CD4-positive, CD25-positive, alpha-beta regulatory T cell (primary cell): ENCODE data around the gene SAMD4A. TPM values are rescaled to one million over a fixed set of nuclear protein-coding genes. Genes with fewer than 3 reads are reported as not detected.
A peak's percentile ranks its signal among the peaks of the same experiment; 100 is the strongest.

ENCODE experiments used
- ATAC-seq, 2 donors: fragments of 150-1000 bp; cut with Tn5 transposase; one replicate each; pipeline ENCODE4 v1.10.0; 2021; ENCODE audit warnings: low read depth in 2 of 2, moderate number of reproducible peaks in 2 of 2, moderate library complexity in 1 of 2
- DNase-seq, 3 donors: peaks; one replicate each; pipeline versions ENCODE4 v3.0.0 to v3.0.0-alpha.2; 2012 to 2022; ENCODE audit warnings: mixed read lengths in 1 of 3
- H3K27ac ChIP-seq: one replicate; pipeline ENCODE4 v1.7.0; 2013; ENCODE audit warnings: mild to moderate bottlenecking, low read length; ENCODE audit not compliant: insufficient read depth, poor library complexity, severe bottlenecking
- H3K27me3 ChIP-seq: one replicate; pipeline ENCODE4 v1.7.0; 2013; ENCODE audit warnings: low read length; ENCODE audit not compliant: control insufficient read depth, insufficient read depth
- H3K36me3 ChIP-seq: one replicate; pipeline ENCODE4 v1.7.0; 2013; ENCODE audit warnings: mild to moderate bottlenecking, low read length, moderate library complexity; ENCODE audit not compliant: control insufficient read depth, insufficient read depth
- H3K4me1 ChIP-seq: 2 replicates; pipeline ENCODE4 v1.7.0; 2013; ENCODE audit warnings: mild to moderate bottlenecking, low read length; ENCODE audit not compliant: insufficient read depth, control insufficient read depth, poor library complexity, severe bottlenecking
- H3K4me3 ChIP-seq: one replicate; pipeline ENCODE4 v1.7.0; 2013; ENCODE audit warnings: low read depth, mild to moderate bottlenecking, low read length, moderate library complexity
- H3K9me3 ChIP-seq, 2 experiments: 1 replicate in 1 of 2; 2 replicates in 1 of 2; pipeline ENCODE4 v1.7.0; 2013; ENCODE audit warnings: low read length in 2 of 2, mild to moderate bottlenecking in 1 of 2, moderate library complexity in 1 of 2; ENCODE audit not compliant: control insufficient read depth in 2 of 2
- H3K27ac Mint-ChIP-seq, 3 donors: one replicate each; pipeline ENCODE4 v1.8.0; 2020 to 2022; ENCODE audit warnings: mild to moderate bottlenecking in 3 of 3, mixed read lengths in 3 of 3, moderate library complexity in 2 of 3
- H3K27me3 Mint-ChIP-seq: one replicate; pipeline ENCODE4 v1.8.0; 2022; ENCODE audit warnings: mild to moderate bottlenecking, mixed read lengths
- H3K36me3 Mint-ChIP-seq: one replicate; pipeline ENCODE4 v1.8.0; 2020; ENCODE audit warnings: mixed read lengths
- H3K4me1 Mint-ChIP-seq, 4 donors: one replicate each; pipeline ENCODE4 v1.8.0; 2020 to 2022; ENCODE audit warnings: mixed read lengths in 4 of 4, mild to moderate bottlenecking in 1 of 4
- H3K4me3 Mint-ChIP-seq, 4 donors: one replicate each; pipeline ENCODE4 v1.8.0; 2020 to 2022; ENCODE audit warnings: mild to moderate bottlenecking in 4 of 4, mixed read lengths in 4 of 4, moderate library complexity in 3 of 4
- H3K9me3 Mint-ChIP-seq, 7 donors: one replicate each; pipeline ENCODE4 v1.8.0; 2020 to 2022; ENCODE audit warnings: mixed read lengths in 7 of 7, mild to moderate bottlenecking in 3 of 7, moderate library complexity in 2 of 7
- polyA plus RNA-seq, 4 donors: library from polyadenylated mRNA; unstranded; fragments of 300-500 nt; fragmentation: Illumina TruSeq; gene quantifications; one replicate each; pipeline ENCODE4 v1.2.3, GENCODE V29; 2021
- total RNA-seq: library from RNA; stranded (reverse); gene quantifications from one replicate; pipeline ENCODE4 v1.2.3, GENCODE V29; 2022

SAMD4A gene
- total and polyA plus RNA-seq, 5 donors from 2014 or later = 0.05 to 7.9 (median 0.13) TPM; not detected in 1

DNA sequence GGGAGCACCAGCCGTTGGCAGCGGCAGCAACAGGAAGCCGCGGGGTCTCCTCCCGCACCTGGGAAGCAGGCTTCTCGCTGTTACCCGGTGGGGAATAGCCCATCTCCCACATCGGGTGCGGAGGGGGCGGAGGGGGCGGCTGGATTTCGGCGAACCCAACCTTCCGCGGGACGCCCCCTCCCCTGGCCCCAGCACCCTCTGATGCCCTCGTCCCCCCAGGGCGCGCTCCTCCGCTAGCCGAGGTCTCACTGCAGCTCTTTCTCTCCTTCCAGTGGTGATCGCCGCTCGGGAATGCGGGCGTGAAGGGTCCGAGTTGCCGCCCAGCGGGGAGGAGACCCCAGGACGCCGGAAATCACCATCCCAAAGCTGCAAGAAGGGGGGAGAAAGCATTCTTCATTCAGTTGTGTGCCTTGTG lies 303 bp downstream of the SAMD4A start:
- peaks cover 3% of the 10 kb centered on the region for H3K36me3 Mint-ChIP-seq
- DNase-seq = no peak
- H3K4me3 ChIP-seq = peak overlapping the region; percentile 70
- peaks cover 52% of the 10 kb centered on the region for H3K27me3 Mint-ChIP-seq
- peak overlapping the region; percentile 94 to 96 (median 95) for H3K4me3 Mint-ChIP-seq
- no peaks in the 10 kb centered on the region for H3K36me3 ChIP-seq
- H3K9me3 ChIP-seq = peaks cover 4% of the 10 kb centered on the region in 2 experiments
- peaks cover 13% of the 10 kb centered on the region for H3K27me3 ChIP-seq
- peak overlapping the region in 2 of 3 donors; percentile 84 to 91 for H3K27ac Mint-ChIP-seq
- H3K9me3 Mint-ChIP-seq = peaks cover 0 to 6% (median 3%) of the 10 kb centered on the region in 7 donors
- H3K27ac ChIP-seq = peak overlapping the region; percentile 45
- no peak for ATAC-seq
- H3K4me1 ChIP-seq = peaks cover 33% of the 10 kb centered on the region
- H3K4me1 Mint-ChIP-seq = peaks cover 6 to 16% (median 10%) of the 10 kb centered on the region in 4 donors

- Histone ChIP-seq H3K9me3 (peaks cover 10% of the 10 kb centered on the region in 2 experiments), H3K36me3 (no peaks in the 10 kb centered on the region), H3K27me3 (peaks cover 11% of the 10 kb centered on the region), H3K4me3 (peak overlapping the region; percentile 70), H3K27ac (no peak overlapping the region), H3K4me1 (peaks cover 33% of the 10 kb centered on the region)
- DNase-seq = peak; percentile 9 to 64 (median 36)
- Mint-ChIP-seq H3K36me3 (peaks cover 6% of the 10 kb centered on the region), H3K27ac (peak overlapping the region in 2 of 3 donors; percentile 84 to 91), H3K4me1 (peaks cover 6 to 16% (median 10%) of the 10 kb centered on the region in 4 donors), H3K27me3 (peaks cover 48% of the 10 kb centered on the region), H3K9me3 (peaks cover 0 to 12% (median 3%) of the 10 kb centered on the region in 7 donors), H3K4me3 (peak overlapping the region; percentile 94 to 96 (median 95))
- ATAC-seq = peak; percentile 17 to 21
Measured at GRCh38 chr14:54567639-54568561, 972 bp downstream of the SAMD4A start.

GRCh38 chr14:54568821-54569595 lies 2.1 kb downstream of the SAMD4A start:
- H3K27me3 ChIP-seq = peaks cover 11% of the 10 kb centered on the region
- H3K9me3 ChIP-seq = peaks cover 17% of the 10 kb centered on the region in 2 experiments
- peaks cover 33% of the 10 kb centered on the region for H3K4me1 ChIP-seq
- no peak overlapping the region for H3K4me3 ChIP-seq
- Mint-ChIP-seq H3K4me3 (peak overlapping the region; percentile 57 to 96 (median 68)), H3K27ac (no peak overlapping the region), H3K27me3 (peaks cover 45% of the 10 kb centered on the region), H3K36me3 (peaks cover 6% of the 10 kb centered on the region), H3K9me3 (peaks cover 0 to 20% (median 3%) of the 10 kb centered on the region in 7 donors), H3K4me1 (peaks cover 4 to 15% (median 10%) of the 10 kb centered on the region in 4 donors)
- H3K27ac ChIP-seq = no peak overlapping the region
- no peak for DNase-seq
- no peaks in the 10 kb centered on the region for H3K36me3 ChIP-seq
- ATAC-seq = no peak

- H3K4me3 Mint-ChIP-seq = peak overlapping the region in 2 of 4 donors; percentile 4 to 96
- no peak overlapping the region for H3K27ac Mint-ChIP-seq
- no peak overlapping the region for H3K4me3 ChIP-seq
- DNase-seq = no peak
- no peak for ATAC-seq
- peaks cover 17% of the 10 kb centered on the region in 2 experiments for H3K9me3 ChIP-seq
- peaks cover 0 to 5% (median 2%) of the 10 kb centered on the region in 4 donors for H3K4me1 Mint-ChIP-seq
- H3K27me3 ChIP-seq = peaks cover 12% of the 10 kb centered on the region
- peaks cover 36% of the 10 kb centered on the region for H3K27me3 Mint-ChIP-seq
- H3K36me3 Mint-ChIP-seq = peaks cover 6% of the 10 kb centered on the region
- no peaks in the 10 kb centered on the region for H3K36me3 ChIP-seq
- no peak overlapping the region for H3K27ac ChIP-seq
- peaks cover 23% of the 10 kb centered on the region for H3K4me1 ChIP-seq
- H3K9me3 Mint-ChIP-seq = peaks cover 0 to 20% (median 5%) of the 10 kb centered on the region in 7 donors
Measured at GRCh38 chr14:54570047-54570446, 3.1 kb downstream of the SAMD4A start.

- Mint-ChIP-seq H3K36me3 (peaks cover 6% of the 10 kb centered on the region), H3K9me3 (peaks cover 0 to 20% (median 5%) of the 10 kb centered on the region in 7 donors), H3K27me3 (peaks cover 38% of the 10 kb centered on the region), H3K4me1 (peaks cover 0 to 5% (median 3%) of the 10 kb centered on the region in 4 donors), H3K4me3 (peak overlapping the region in 1 of 4 donors; percentile 7), H3K27ac (no peak overlapping the region)
- H3K9me3 ChIP-seq = peaks cover 17% of the 10 kb centered on the region in 2 experiments
- peaks cover 12% of the 10 kb centered on the region for H3K27me3 ChIP-seq
- no peaks in the 10 kb centered on the region for H3K36me3 ChIP-seq
- H3K4me3 ChIP-seq = no peak overlapping the region
- ATAC-seq = no peak
- H3K4me1 ChIP-seq = peaks cover 16% of the 10 kb centered on the region
- no peak overlapping the region for H3K27ac ChIP-seq
- peak in 1 of 3 donors; percentile 38 for DNase-seq
Measured at GRCh38 chr14:54570631-54571415, 3.9 kb downstream of the SAMD4A start.

DNA sequence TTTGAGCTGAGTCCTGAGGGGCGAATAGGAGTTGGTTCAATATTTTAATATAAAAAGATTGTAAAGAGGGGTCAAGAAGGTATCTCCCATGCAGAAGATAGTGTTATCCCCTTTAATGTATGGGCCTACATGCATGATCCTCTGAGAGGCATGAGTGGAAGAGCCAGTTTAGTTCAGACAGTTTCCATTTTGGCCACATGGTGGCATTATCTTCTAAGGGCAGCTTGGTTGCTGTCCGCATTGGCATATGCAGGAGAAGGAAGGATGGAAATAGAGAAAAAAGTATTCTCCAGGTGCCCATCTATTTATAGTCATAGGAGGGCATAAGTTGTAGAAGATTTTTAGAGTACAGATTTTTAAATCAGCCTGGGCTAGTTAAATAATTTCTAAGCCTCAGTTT lies 5.4 kb downstream of the SAMD4A start:
- Mint-ChIP-seq H3K9me3 (peaks cover 0 to 20% (median 5%) of the 10 kb centered on the region in 7 donors), H3K4me3 (peak overlapping the region in 1 of 4 donors; percentile 29), H3K27ac (no peak overlapping the region), H3K36me3 (peaks cover 6% of the 10 kb centered on the region), H3K4me1 (peaks cover 0 to 5% (median 3%) of the 10 kb centered on the region in 4 donors), H3K27me3 (peaks cover 45% of the 10 kb centered on the region)
- H3K27me3 ChIP-seq = peaks cover 12% of the 10 kb centered on the region
- no peaks in the 10 kb centered on the region for H3K36me3 ChIP-seq
- H3K27ac ChIP-seq = no peak overlapping the region
- ATAC-seq = no peak
- peak in 1 of 3 donors; percentile 57 for DNase-seq
- peaks cover 17% of the 10 kb centered on the region in 2 experiments for H3K9me3 ChIP-seq
- peaks cover 10% of the 10 kb centered on the region for H3K4me1 ChIP-seq
- H3K4me3 ChIP-seq = no peak overlapping the region

GRCh38 chr14:54574528-54574927 lies 7.6 kb downstream of the SAMD4A start:
- no peaks in the 10 kb centered on the region for H3K36me3 ChIP-seq
- peaks cover 17% of the 10 kb centered on the region in 2 experiments for H3K9me3 ChIP-seq
- peaks cover 6% of the 10 kb centered on the region for H3K27me3 ChIP-seq
- Mint-ChIP-seq H3K4me3 (no peak overlapping the region), H3K9me3 (peaks cover 0 to 20% (median 5%) of the 10 kb centered on the region in 7 donors), H3K27me3 (peaks cover 27% of the 10 kb centered on the region), H3K36me3 (peaks cover 6% of the 10 kb centered on the region), H3K27ac (no peak overlapping the region), H3K4me1 (peaks cover 0 to 2% (median 0%) of the 10 kb centered on the region in 4 donors)
- H3K4me1 ChIP-seq = no peaks in the 10 kb centered on the region
- H3K4me3 ChIP-seq = no peak overlapping the region
- ATAC-seq = no peak
- DNase-seq = no peak
- H3K27ac ChIP-seq = no peak overlapping the region
